Type B pancreatic cell (in vitro differentiated cells): ENCODE data around the gene KCNJ8. TPM values are rescaled to one million over a fixed set of nuclear protein-coding genes. Genes with fewer than 3 reads are reported as not detected.

Experiments
- DNase-seq: peaks from one replicate; pipeline ENCODE4 v3.0.0; 2021; ENCODE audit warnings: mixed read lengths; ENCODE audit not compliant: unreplicated experiment; ENCODE audit errors: extremely low spot score
- H3K27ac Mint-ChIP-seq: 2 replicates; pipeline ENCODE4 v1.8.0; 2021; ENCODE audit warnings: mild to moderate bottlenecking, mixed read lengths
- H3K27me3 Mint-ChIP-seq: 2 replicates; pipeline ENCODE4 v1.8.0; 2021; ENCODE audit warnings: mixed read lengths
- H3K36me3 Mint-ChIP-seq: 2 replicates; pipeline ENCODE4 v1.8.0; 2021; ENCODE audit warnings: mixed read lengths
- H3K4me1 Mint-ChIP-seq: one replicate; pipeline ENCODE4 v1.8.0; 2021; ENCODE audit warnings: mixed read lengths; ENCODE audit not compliant: unreplicated experiment
- H3K4me3 Mint-ChIP-seq: 2 replicates; pipeline ENCODE4 v1.8.0; 2021; ENCODE audit warnings: mild to moderate bottlenecking, mixed read lengths
- H3K9me3 Mint-ChIP-seq: 2 replicates; pipeline ENCODE4 v1.8.0; 2021; ENCODE audit warnings: mixed read lengths
- CTCF ChIP-seq: fragments of 200-600 bp; sonication (generic); conservative IDR thresholded peaks from 2 replicates; pipeline ENCODE4 v1.5.0; 2021; ENCODE audit warnings: antibody characterized with exemption, mild to moderate bottlenecking
- long read RNA-seq: library from polyadenylated mRNA; unstranded; transcript quantifications from one replicate; pipeline ENCODE4 v2.0.0, GENCODE V29; 2020
- total RNA-seq: library from RNA; stranded (reverse); gene quantifications from 2 replicates; pipeline ENCODE4 v1.2.1, GENCODE V29; 2021; ENCODE audit warnings: low replicate concordance

The KCNJ8 gene
- total RNA-seq = 2.4 and 7.8 TPM in 2 replicates
- long read RNA-seq, transcript KCNJ8-201 (3 exons, 2,389 nt) = major isoform, 16 of 22 reads
- long read RNA-seq, partial matches to known transcripts = 2 of 22 reads
- long read RNA-seq, other reads (novel, unspliced or antisense) = 4 of 22 reads

DNA sequence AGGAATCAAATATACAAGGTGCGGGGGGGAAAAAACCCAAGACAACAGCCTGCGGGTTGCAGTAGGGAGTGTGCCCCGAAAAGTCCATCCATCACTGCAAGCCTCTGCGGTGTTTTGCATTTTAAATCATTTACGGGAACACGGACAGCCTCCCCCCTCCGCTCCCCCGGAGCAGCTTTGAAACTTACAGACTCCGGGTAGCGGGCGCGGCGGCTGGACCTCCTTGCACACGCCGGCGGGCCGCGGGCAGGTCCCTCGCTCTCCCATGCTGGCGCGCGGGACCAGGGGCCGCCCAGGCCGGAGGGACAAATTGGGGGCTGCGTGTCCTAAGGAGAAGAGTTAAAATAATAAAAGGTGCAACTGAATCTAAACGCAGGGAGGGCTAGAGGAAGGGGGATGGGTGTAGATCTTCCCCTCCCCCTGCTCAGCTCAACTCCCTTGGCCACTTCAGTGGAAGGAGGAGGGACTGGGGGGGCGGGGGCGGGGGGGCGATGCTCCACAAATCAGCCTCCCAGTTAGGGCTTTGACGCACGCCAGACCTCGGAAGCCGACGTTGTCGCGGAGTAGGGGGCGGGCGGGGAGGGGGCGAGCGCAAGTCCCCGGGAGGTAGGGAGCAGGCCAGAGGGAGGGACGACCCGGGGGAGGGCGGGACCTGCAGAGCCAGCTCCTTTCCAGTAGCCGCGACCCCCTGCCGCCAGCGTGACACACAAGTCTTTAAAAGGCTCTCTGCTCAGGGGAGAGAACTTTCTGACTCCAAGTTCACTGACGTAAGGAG, at the start of gene KCNJ8:
KCNJ8 (minus strand) TSS at position 349 of the 775 bp plus-strand sequence. CDS start 1,090 bp downstream, outside the sequence.
- Mint-ChIP-seq H3K36me3 (peaks cover 4% of the 10 kb centered on the region), H3K27ac (no peak within 1 kb of the TSS), H3K4me1 (no peaks in the 10 kb centered on the region), H3K9me3 (no peaks in the 10 kb centered on the region), H3K4me3 (peak within 1 kb of the TSS; percentile 81), H3K27me3 (peaks cover 73% of the 10 kb centered on the region)
- no peak for TF ChIP-seq CTCF
- peak; percentile 70 for DNase-seq

DNA sequence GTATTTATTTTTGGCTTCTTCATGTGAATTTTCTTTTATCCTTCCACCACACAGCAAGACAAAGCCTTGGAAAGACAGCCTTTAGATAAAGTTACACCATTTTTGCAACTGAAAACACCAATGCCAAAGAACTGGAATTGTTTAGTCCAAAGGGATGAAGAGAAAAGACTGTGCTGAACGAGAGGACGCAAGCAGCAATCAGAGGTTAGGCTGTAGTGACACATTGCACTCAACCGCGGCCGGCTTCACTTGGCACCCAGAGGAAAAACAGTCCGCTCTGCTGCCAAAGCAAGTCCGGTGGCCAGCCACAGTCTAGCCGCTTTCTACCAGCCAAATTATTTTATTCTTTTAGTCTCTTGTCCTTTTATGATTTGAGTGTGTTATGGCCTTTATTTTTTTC, 49.1 kb upstream of the KCNJ8 start:
- TF ChIP-seq CTCF = no peak
- Mint-ChIP-seq H3K27ac (no peak overlapping the region), H3K27me3 (peaks cover 14% of the 10 kb centered on the region), H3K4me1 (peaks cover 6% of the 10 kb centered on the region), H3K4me3 (no peak overlapping the region), H3K36me3 (peaks cover 5% of the 10 kb centered on the region), H3K9me3 (no peaks in the 10 kb centered on the region)
- no peak for DNase-seq

GRCh38 chr12:21819678-21820077, 45.2 kb upstream of the KCNJ8 start:
- peak overlapping the region; percentile 44 for H3K4me3 Mint-ChIP-seq

GRCh38 chr12:21819236-21819635, 44.7 kb upstream of the KCNJ8 start:
- no peak for DNase-seq
- H3K9me3 Mint-ChIP-seq = no peaks in the 10 kb centered on the region
- H3K36me3 Mint-ChIP-seq = no peaks in the 10 kb centered on the region
- peaks cover 2% of the 10 kb centered on the region for H3K27me3 Mint-ChIP-seq
- peak overlapping the region; percentile 81 for H3K27ac Mint-ChIP-seq
- H3K4me1 Mint-ChIP-seq = peaks cover 6% of the 10 kb centered on the region
- peak overlapping the region; percentile 44 for H3K4me3 Mint-ChIP-seq
- no peak for TF ChIP-seq CTCF

More at GRCh38 chr12:21819678-21820077, 45.2 kb upstream of the KCNJ8 start:
- H3K36me3 Mint-ChIP-seq = peaks cover 2% of the 10 kb centered on the region
- H3K27ac Mint-ChIP-seq = peak overlapping the region; percentile 81
- peaks cover 6% of the 10 kb centered on the region for H3K4me1 Mint-ChIP-seq
- DNase-seq = no peak
- TF ChIP-seq CTCF = no peak
- H3K27me3 Mint-ChIP-seq = peaks cover 6% of the 10 kb centered on the region
- H3K9me3 Mint-ChIP-seq = no peaks in the 10 kb centered on the region

DNA sequence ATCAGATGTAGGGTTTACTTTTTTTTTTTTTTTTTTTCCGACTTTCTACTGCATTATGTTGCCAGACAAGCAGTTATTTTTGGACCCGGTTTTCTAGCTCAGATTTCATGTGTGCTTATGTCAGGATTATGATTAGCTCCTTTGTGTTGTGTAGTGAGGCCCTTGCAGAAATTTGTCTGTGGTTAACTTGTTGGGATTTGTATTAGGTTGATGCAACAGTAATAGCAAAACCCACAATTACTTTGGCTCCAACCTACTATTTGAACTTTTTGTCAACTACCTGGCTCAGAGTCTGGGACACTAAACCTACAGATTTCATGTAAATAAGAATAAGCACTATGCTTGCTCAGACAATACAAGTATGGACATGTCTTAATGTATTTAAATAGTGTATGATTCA, 44.1 kb upstream of the KCNJ8 start:
- no peaks in the 10 kb centered on the region for H3K9me3 Mint-ChIP-seq
- H3K4me1 Mint-ChIP-seq = peaks cover 6% of the 10 kb centered on the region
- no peak for DNase-seq
- no peaks in the 10 kb centered on the region for H3K36me3 Mint-ChIP-seq
- H3K4me3 Mint-ChIP-seq = no peak overlapping the region
- no peak for TF ChIP-seq CTCF
- H3K27ac Mint-ChIP-seq = no peak overlapping the region
- H3K27me3 Mint-ChIP-seq = peaks cover 2% of the 10 kb centered on the region
